GM21367 (cell line): ENCODE measurements around the gene KLHL5.
"Not testable (repeated sequence)": the region's sequence is repeated elsewhere in the genome, so short reads cannot be mapped to it uniquely, and the experiment has no call there.

Experiments used
- ATAC-seq: cut with Tn5 transposase; IDR thresholded peaks from one replicate; pipeline ENCODE4 v1.9.1; 2021; ENCODE audit not compliant: unreplicated experiment

Gene KLHL5

GRCh38 chr4:39085891-39086290 is 23.9 kb downstream of the KLHL5 start:
- ATAC-seq: no peak

GRCh38 chr4:39096847-39097246 is 34.8 kb downstream of the KLHL5 start:
- ATAC-seq: no peak

- ATAC-seq: no peak
Observed at GRCh38 chr4:39097290-39097689, 35.3 kb downstream of the KLHL5 start.

GRCh38 chr4:39102297-39102696 is 40.3 kb downstream of the KLHL5 start:
- no peak for ATAC-seq

- ATAC-seq: no peak
Observed at GRCh38 chr4:39103291-39103690, 41.3 kb downstream of the KLHL5 start.

- no peak for ATAC-seq
Observed at GRCh38 chr4:39104255-39104654, 42.2 kb downstream of the KLHL5 start.

- no peak for ATAC-seq
Observed at GRCh38 chr4:39106011-39106410, 44.0 kb downstream of the KLHL5 start.

- no peak for ATAC-seq
Observed at GRCh38 chr4:39114436-39114835, 52.4 kb downstream of the KLHL5 start.

- no peak for ATAC-seq
Observed at GRCh38 chr4:39118034-39118658, 56.1 kb downstream of the KLHL5 start.

- ATAC-seq: no peak
Observed at GRCh38 chr4:39120418-39120817, 58.4 kb downstream of the KLHL5 start.

- peak; percentile 75 for ATAC-seq
Observed at GRCh38 chr4:39124885-39125599, 63.0 kb downstream of the KLHL5 start.

- ATAC-seq: no peak
Observed at GRCh38 chr4:39125600-39125985, 63.6 kb downstream of the KLHL5 start.

- ATAC-seq: no peak
Observed at GRCh38 chr4:39126256-39127095, 64.4 kb downstream of the KLHL5 start.

GRCh38 chr4:39133623-39134022 is 71.6 kb downstream of the KLHL5 start:
- no peak for ATAC-seq

- no peak for ATAC-seq
Observed at GRCh38 chr4:39134683-39135306, 72.8 kb downstream of the KLHL5 start.

GRCh38 chr4:39138227-39138626 is 76.2 kb downstream of the KLHL5 start:
- ATAC-seq: not testable (repeated sequence)

GRCh38 chr4:39146211-39146610 is 84.2 kb downstream of the KLHL5 start:
- ATAC-seq: no peak

- ATAC-seq: no peak
Observed at GRCh38 chr4:39154009-39154408, 92.0 kb downstream of the KLHL5 start.

- ATAC-seq: no peak
Observed at GRCh38 chr4:39157520-39157919, 95.5 kb downstream of the KLHL5 start.

GRCh38 chr4:39166177-39166576 is 104.1 kb downstream of the KLHL5 start:
- no peak for ATAC-seq

GRCh38 chr4:39166669-39167068 is 104.6 kb downstream of the KLHL5 start:
- no peak for ATAC-seq
